ENCODE data around the gene ACAD10. TPM values are rescaled to one million over a fixed set of nuclear protein-coding genes. Genes with fewer than 3 reads are reported as not detected.

Gene ACAD10
- total and polyA plus RNA-seq, 4 donors, result 10.7 to 34.8 (median 21.2) TPM

- H3K27me3 ChIP-seq (ENCODE audit: control insufficient read depth in 4 of 4, insufficient read depth in 4 of 4, low read length in 3 of 4), result no peaks in the 10 kb centered on the region
- peak; percentile 45 for DNase-seq (ENCODE audit: low spot score)
- peaks cover 13 to 50% (median 37%) of the 10 kb centered on the region in 4 donors for H3K4me1 ChIP-seq (ENCODE audit: control insufficient read depth in 4 of 4, insufficient read depth in 4 of 4, low read length in 3 of 4)
- no peak overlapping the region for H3K9ac ChIP-seq (ENCODE audit: low read depth in 1 of 2, low read length in 2 of 2)
- no peaks in the 10 kb centered on the region for H3K9me3 ChIP-seq (ENCODE audit: control insufficient read depth in 4 of 4, low read length in 3 of 4)
- TF ChIP-seq YY1 (IDR thresholded peaks at IDR 0.05), result peak; percentile 93
- peak; percentile 90 to 94 for TF ChIP-seq JUND (IDR thresholded peaks at IDR 0.05)
- no peak for TF ChIP-seq RAD21 (IDR thresholded peaks at IDR 0.05)
- no peak for TF ChIP-seq FOXA2 (IDR thresholded peaks at IDR 0.05)
- TF ChIP-seq SP1 (IDR thresholded peaks at IDR 0.05), result peak; percentile 30
- TF ChIP-seq ATF3 (IDR thresholded peaks at IDR 0.05), result peak; percentile 87
- peak in 1 of 2 donors; percentile 42 for TF ChIP-seq HNF4A (conservative IDR thresholded peaks at IDR 0.05)
- peak; percentile 67 to 85 for TF ChIP-seq RXRA (IDR thresholded peaks at IDR 0.05)
- peaks cover 13 to 51% (median 41%) of the 10 kb centered on the region in 4 donors for H3K36me3 ChIP-seq (ENCODE audit: control insufficient read depth in 4 of 4, insufficient read depth in 3 of 4, low read depth in 1 of 4, low read length in 3 of 4)
- 65% methylated on average over 27 of the region's 27 CpGs for WGBS
- H3K4me3 ChIP-seq (ENCODE audit: low read depth in 1 of 3, low read length in 3 of 3), result no peak overlapping the region
- H3K27ac ChIP-seq (ENCODE audit: low read depth in 1 of 2, low read length in 2 of 2), result peak overlapping the region; percentile 91 to 92
Observed at GRCh38 chr12:111792155-111792855, 106.5 kb downstream of the ACAD10 start.

- no peak for DNase-seq (ENCODE audit: low spot score)
- WGBS, result 83% methylated on average over 3 of the region's 3 CpGs
- TF ChIP-seq ATF3 (IDR thresholded peaks at IDR 0.05) (no peak), RXRA (IDR thresholded peaks at IDR 0.05) (no peak), ZBTB33 (IDR thresholded peaks at IDR 0.05) (no peak), NR2F2 (IDR thresholded peaks at IDR 0.05) (no peak), FOXA1 (IDR thresholded peaks at IDR 0.05) (no peak), MAX (IDR thresholded peaks at IDR 0.05) (no peak), GABPA (IDR thresholded peaks at IDR 0.05 in 1 of 2, conservative IDR thresholded peaks at IDR 0.05 in 1 of 2) (no peak), RAD21 (IDR thresholded peaks at IDR 0.05) (no peak), HNF4G (IDR thresholded peaks at IDR 0.05) (no peak), FOXA2 (IDR thresholded peaks at IDR 0.05) (no peak), SP1 (IDR thresholded peaks at IDR 0.05) (no peak), JUND (IDR thresholded peaks at IDR 0.05) (no peak), TAF1 (conservative IDR thresholded peaks at IDR 0.05) (no peak)
- H3K27ac ChIP-seq (ENCODE audit: low read depth in 1 of 2, low read length in 2 of 2), result peak overlapping the region; percentile 91 to 92
- H3K36me3 ChIP-seq (ENCODE audit: control insufficient read depth in 4 of 4, insufficient read depth in 3 of 4, low read depth in 1 of 4, low read length in 3 of 4), result peaks cover 14 to 56% (median 46%) of the 10 kb centered on the region in 4 donors
- peaks cover 13 to 47% (median 36%) of the 10 kb centered on the region in 4 donors for H3K4me1 ChIP-seq (ENCODE audit: control insufficient read depth in 4 of 4, insufficient read depth in 4 of 4, low read length in 3 of 4)
- no peaks in the 10 kb centered on the region for H3K27me3 ChIP-seq (ENCODE audit: control insufficient read depth in 4 of 4, insufficient read depth in 4 of 4, low read length in 3 of 4)
- H3K9me3 ChIP-seq (ENCODE audit: control insufficient read depth in 4 of 4, low read length in 3 of 4), result no peaks in the 10 kb centered on the region
- no peak overlapping the region for H3K9ac ChIP-seq (ENCODE audit: low read depth in 1 of 2, low read length in 2 of 2)
- H3K4me3 ChIP-seq (ENCODE audit: low read depth in 1 of 3, low read length in 3 of 3), result no peak overlapping the region
Observed at GRCh38 chr12:111792856-111793235, 107.0 kb downstream of the ACAD10 start.

GRCh38 chr12:111798182-111798581 lies 112.3 kb downstream of the ACAD10 start:
- Histone ChIP-seq H3K4me3 (ENCODE audit: low read depth in 1 of 3, low read length in 3 of 3) (no peak overlapping the region), H3K4me1 (ENCODE audit: control insufficient read depth in 4 of 4, insufficient read depth in 4 of 4, low read length in 3 of 4) (no peaks in the 10 kb centered on the region), H3K9ac (ENCODE audit: low read depth in 1 of 2, low read length in 2 of 2) (no peak overlapping the region), H3K9me3 (ENCODE audit: control insufficient read depth in 4 of 4, low read length in 3 of 4) (no peaks in the 10 kb centered on the region), H3K27ac (ENCODE audit: low read depth in 1 of 2, low read length in 2 of 2) (no peak overlapping the region), H3K36me3 (ENCODE audit: control insufficient read depth in 4 of 4, insufficient read depth in 3 of 4, low read depth in 1 of 4, low read length in 3 of 4) (peaks cover 27 to 73% (median 56%) of the 10 kb centered on the region in 4 donors), H3K27me3 (ENCODE audit: control insufficient read depth in 4 of 4, insufficient read depth in 4 of 4, low read length in 3 of 4) (no peaks in the 10 kb centered on the region)
- 77% methylated on average over 4 of the region's 4 CpGs for WGBS
- no peak for DNase-seq (ENCODE audit: low spot score)
- TF ChIP-seq HNF4A (conservative IDR thresholded peaks at IDR 0.05) (no peak), RXRA (IDR thresholded peaks at IDR 0.05) (no peak), TAF1 (conservative IDR thresholded peaks at IDR 0.05) (no peak), YY1 (IDR thresholded peaks at IDR 0.05) (no peak), FOXA2 (IDR thresholded peaks at IDR 0.05) (no peak), SP1 (IDR thresholded peaks at IDR 0.05) (no peak), REST (IDR thresholded peaks at IDR 0.05) (no peak), GABPA (IDR thresholded peaks at IDR 0.05 in 1 of 2, conservative IDR thresholded peaks at IDR 0.05 in 1 of 2) (no peak), MAX (IDR thresholded peaks at IDR 0.05) (no peak), ZBTB33 (IDR thresholded peaks at IDR 0.05) (no peak), NR2F2 (IDR thresholded peaks at IDR 0.05) (no peak), EGR1 (IDR thresholded peaks at IDR 0.05; ENCODE audit: low read depth in 2 of 2) (no peak), HNF4G (IDR thresholded peaks at IDR 0.05) (no peak)

Data from liver (tissue), 9 donors.